PC-3 (cell line): Measurements from ENCODE around the gene PIGV. TPM values are rescaled to one million over a fixed set of nuclear protein-coding genes. Genes with fewer than 3 reads are reported as not detected.

Experiments
- ATAC-seq: fragments of 200-7000 bp; cut with Tn5 transposase; 2 replicates; pipeline ENCODE4 v1.9.1; 2020; ENCODE audit warnings: mild to moderate bottlenecking, moderate library complexity
- BruUV-seq: library from RNA; stranded (reverse); fragments of 400-500 nt; replicated peaks from 2 replicates; lab custom pipeline; 2021; lab: Mats Ljungman, UMichigan
- CTCF ChIA-PET: fragments of 300-600 bp; sonication (Branson Sonifier 250); formaldehyde crosslinking; loops from one replicate; lab custom pipeline; 2022; ENCODE audit warnings: antibody characterized with exemption; lab: Charles Lee
- POLR2A ChIA-PET: fragments of 300-600 bp; sonication (Branson Sonifier 250); formaldehyde crosslinking; loops from one replicate; lab custom pipeline; 2022; ENCODE audit warnings: antibody characterized with exemption; ENCODE audit not compliant: unreplicated experiment; lab: Charles Lee
- DNase-seq: peaks from one replicate; pipeline ENCODE4 v3.0.0-alpha.2; 2015
- H2AFZ ChIP-seq: fragments of 300-600 bp; sonication (generic); 2 replicates; pipeline ENCODE4 v1.6.0; 2016; ENCODE audit warnings: antibody characterized with exemption, low read length
- H3F3A ChIP-seq: fragments of 300-600 bp; sonication (generic); one replicate; pipeline ENCODE4 v1.6.0; 2017; ENCODE audit warnings: antibody characterized with exemption, low read length, control low read depth, mild to moderate bottlenecking; ENCODE audit not compliant: unreplicated experiment
- H3K27ac ChIP-seq: fragments of 300-600 bp; sonication (generic); 2 replicates; pipeline ENCODE4 v1.5.1; 2016; ENCODE audit warnings: mild to moderate bottlenecking, low read length
- H3K27me3 ChIP-seq: fragments of 300-600 bp; sonication (generic); 2 replicates; pipeline ENCODE4 v1.6.1; 2016; ENCODE audit warnings: low read length, mixed read lengths
- H3K36me3 ChIP-seq: fragments of 300-600 bp; sonication (generic); 2 replicates; pipeline ENCODE4 v1.6.1; 2016; ENCODE audit warnings: low read depth, mixed run types, low read length, mixed read lengths
- H3K4me1 ChIP-seq: fragments of 300-600 bp; sonication (generic); 2 replicates; pipeline ENCODE4 v1.5.1; 2016; ENCODE audit warnings: low read length; ENCODE audit not compliant: insufficient read depth
- H3K4me2 ChIP-seq: fragments of 300-600 bp; sonication (generic); 2 replicates; pipeline ENCODE4 v1.6.0; 2016; ENCODE audit warnings: low read length
- H3K4me3 ChIP-seq: fragments of 300-600 bp; sonication (generic); 2 replicates; pipeline ENCODE4 v1.5.1; 2016; ENCODE audit warnings: mild to moderate bottlenecking, low read length, mixed read lengths
- H3K79me2 ChIP-seq: fragments of 300-600 bp; sonication (generic); 2 replicates; pipeline ENCODE4 v1.6.1; 2017; ENCODE audit warnings: low read length, mixed read lengths
- H3K9ac ChIP-seq: fragments of 300-600 bp; sonication (generic); 2 replicates; pipeline ENCODE4 v1.6.0; 2016; ENCODE audit warnings: mild to moderate bottlenecking, low read length
- H3K9me2 ChIP-seq: fragments of 300-600 bp; sonication (generic); replicated peaks from 2 replicates; pipeline ENCODE4 v1.6.1; 2016; ENCODE audit warnings: mixed run types, low read length, mixed read lengths
- H3K9me3 ChIP-seq: fragments of 300-600 bp; sonication (generic); 2 replicates; pipeline ENCODE4 v1.6.1; 2016; ENCODE audit warnings: low read length, mixed read lengths
- H4K20me1 ChIP-seq: fragments of 300-600 bp; sonication (generic); 2 replicates; pipeline ENCODE4 v1.6.1; 2016; ENCODE audit warnings: low read length, mixed read lengths
- CTCF ChIP-seq: fragments of 300-600 bp; sonication (generic); conservative IDR thresholded peaks from 2 replicates; pipeline ENCODE4 v1.5.1; 2017; ENCODE audit warnings: antibody characterized with exemption, low read depth, mild to moderate bottlenecking, low read length
- EZH2 ChIP-seq: fragments of 300-600 bp; sonication (generic); IDR thresholded peaks from one replicate; pipeline ENCODE4 v1.6.1; 2017; ENCODE audit warnings: antibody characterized with exemption, mild to moderate bottlenecking, low read length; ENCODE audit not compliant: unreplicated experiment
- EZH2phosphoT487 ChIP-seq: fragments of 300-600 bp; sonication (generic); IDR thresholded peaks from 2 replicates; pipeline ENCODE4 v1.6.1; 2018; ENCODE audit warnings: mild to moderate bottlenecking, antibody characterized with exemption, low read length, borderline replicate concordance
- intact Hi-C: fragments of 100-400 bp; cut with micrococcal nuclease; formaldehyde crosslinking; loops from 2 replicates; pipeline ENCODE4 v1.9.0; 2023
- total RNA-seq: library from RNA; depleted of rRNA; stranded (reverse); fragments of >200 nt; gene quantifications from 2 replicates; pipeline ENCODE4 v1.2.3, GENCODE V29; 2014

Gene PIGV
- total RNA-seq, 1 experiment from 2014 or later = 6.0 TPM

GRCh38 chr1:26791626-26792025 is 3.9 kb downstream of the PIGV start:
- Histone ChIP-seq H3K4me2 (no peak overlapping the region), H4K20me1 (no peaks in the 10 kb centered on the region), H3K79me2 (peaks cover 8% of the 10 kb centered on the region; the same call in 1 of the 2 replicates), H3K27me3 (no peaks in the 10 kb centered on the region), H2AFZ (no peak overlapping the region), H3K9me2 (no peaks in the 10 kb centered on the region), H3K36me3 (no peaks in the 10 kb centered on the region), H3K4me3 (no peak overlapping the region), H3K27ac (no peak overlapping the region), H3K4me1 (peaks cover 26% of the 10 kb centered on the region), H3K9me3 (no peaks in the 10 kb centered on the region), H3K9ac (no peak overlapping the region), H3F3A (peaks cover under 1% of the 10 kb centered on the region)
- intact Hi-C loops = no loop called here
- CTCF ChIA-PET = no interaction called here
- TF ChIP-seq CTCF = no peak
- TF ChIP-seq EZH2phosphoT487 = no peak
- TF ChIP-seq EZH2 = no peak
- ATAC-seq = no peak
- no TSS peak for BruUV-seq
- POLR2A ChIA-PET = no interaction called here
- DNase-seq = no peak

- POLR2A ChIA-PET = no interaction called here
- no peaks in the 10 kb centered on the region for H3F3A ChIP-seq
- intact Hi-C loops = no loop called here
- no peak overlapping the region for H3K9ac ChIP-seq
- no peaks in the 10 kb centered on the region for H3K9me2 ChIP-seq
- no peaks in the 10 kb centered on the region for H4K20me1 ChIP-seq
- H3K4me3 ChIP-seq = no peak overlapping the region
- CTCF ChIA-PET = no interaction called here
- no peak overlapping the region for H2AFZ ChIP-seq
- TF ChIP-seq EZH2 (no peak), EZH2phosphoT487 (no peak), CTCF (no peak)
- H3K79me2 ChIP-seq = peaks cover 8% of the 10 kb centered on the region; the same call in 1 of the 2 replicates
- no peak overlapping the region for H3K4me2 ChIP-seq
- H3K27ac ChIP-seq = no peak overlapping the region
- H3K9me3 ChIP-seq = no peaks in the 10 kb centered on the region
- DNase-seq (no peak), ATAC-seq (no peak)
- no peaks in the 10 kb centered on the region for H3K36me3 ChIP-seq
- H3K4me1 ChIP-seq = peaks cover 24% of the 10 kb centered on the region
- BruUV-seq = no TSS peak
- no peaks in the 10 kb centered on the region for H3K27me3 ChIP-seq
These were observed 5.2 kb downstream of the PIGV start for GRCh38 chr1:26792924-26793323.

GRCh38 chr1:26794391-26794790 is 6.6 kb downstream of the PIGV start:
- CTCF ChIA-PET = no interaction called here
- POLR2A ChIA-PET = no interaction called here
- H3K4me2 ChIP-seq = no peak overlapping the region
- no peaks in the 10 kb centered on the region for H3K9me3 ChIP-seq
- peaks cover 22% of the 10 kb centered on the region for H3K4me1 ChIP-seq
- H3K4me3 ChIP-seq = no peak overlapping the region
- no peak overlapping the region for H3K27ac ChIP-seq
- H3F3A ChIP-seq = no peaks in the 10 kb centered on the region
- ATAC-seq (no peak), DNase-seq (no peak)
- TF ChIP-seq CTCF = no peak
- no peak for TF ChIP-seq EZH2phosphoT487
- no peak for TF ChIP-seq EZH2
- H3K79me2 ChIP-seq = no peaks in the 10 kb centered on the region
- H3K36me3 ChIP-seq = no peaks in the 10 kb centered on the region
- no peaks in the 10 kb centered on the region for H4K20me1 ChIP-seq
- no peaks in the 10 kb centered on the region for H3K27me3 ChIP-seq
- no peaks in the 10 kb centered on the region for H3K9me2 ChIP-seq
- no peak overlapping the region for H3K9ac ChIP-seq
- intact Hi-C loops = no loop called here
- no TSS peak for BruUV-seq
- H2AFZ ChIP-seq = no peak overlapping the region
